ENCODE results near the gene RACGAP1.

- no peak for TF ChIP-seq CTCF (conservative IDR thresholded peaks at IDR 0.05; ENCODE audit: low read depth, low read length)
- no peak for TF ChIP-seq EZH2 (IDR thresholded peaks at IDR 0.05; ENCODE audit: low read length, unreplicated experiment)
- no peak for TF ChIP-seq EZH2phosphoT487 (IDR thresholded peaks at IDR 0.05; ENCODE audit: borderline replicate concordance, low read length)
Measured at GRCh38 chr12:50018154-50018553, 7.1 kb downstream of the RACGAP1 start.

All from PC-3 (cell line).